Measurements from ENCODE around the gene MAP3K6.
"Not testable (repeated sequence)": the region's sequence is repeated elsewhere in the genome, so short reads cannot be mapped to it uniquely, and the experiment has no call there.

Gene MAP3K6

GRCh38 chr1:27397110-27397509, 30.3 kb upstream of the MAP3K6 start:
- no peak for DNase-seq

GRCh38 chr1:27395441-27396195, 28.9 kb upstream of the MAP3K6 start:
- DNase-seq, result peak; percentile 87

DNA sequence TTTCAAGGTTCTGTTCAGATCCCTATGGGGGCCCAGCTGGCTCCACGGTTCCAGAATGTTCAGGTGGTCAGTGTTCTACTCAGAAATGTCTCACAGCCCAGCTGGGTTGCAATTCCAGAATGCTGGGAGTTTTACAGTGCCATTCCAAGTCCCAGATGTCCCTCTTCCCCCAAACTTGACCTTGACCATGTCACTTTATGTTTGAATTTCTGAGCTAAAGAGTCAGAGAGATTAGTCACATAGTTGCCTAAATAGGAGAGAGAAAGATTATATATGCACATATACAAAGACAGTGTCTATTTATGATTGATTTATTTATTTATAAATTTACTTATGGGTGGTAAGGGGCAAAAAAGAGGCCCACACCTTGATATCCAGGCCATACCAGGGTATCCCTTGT, 28.2 kb upstream of the MAP3K6 start:
- DNase-seq, result no peak

DNA sequence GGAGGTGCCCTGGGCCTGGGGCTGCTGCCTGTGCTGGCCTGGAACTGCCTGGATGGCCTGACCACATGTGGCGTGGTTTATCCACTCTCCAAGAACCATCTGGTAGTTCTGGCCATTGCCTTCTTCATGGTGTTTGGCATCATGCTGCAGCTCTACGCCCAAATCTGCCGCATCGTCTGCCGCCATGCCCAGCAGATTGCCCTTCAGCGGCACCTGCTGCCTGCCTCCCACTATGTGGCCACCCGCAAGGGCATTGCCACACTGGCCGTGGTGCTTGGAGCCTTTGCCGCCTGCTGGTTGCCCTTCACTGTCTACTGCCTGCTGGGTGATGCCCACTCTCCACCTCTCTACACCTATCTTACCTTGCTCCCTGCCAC, 27.5 kb upstream of the MAP3K6 start:
- DNase-seq, result no peak

DNA sequence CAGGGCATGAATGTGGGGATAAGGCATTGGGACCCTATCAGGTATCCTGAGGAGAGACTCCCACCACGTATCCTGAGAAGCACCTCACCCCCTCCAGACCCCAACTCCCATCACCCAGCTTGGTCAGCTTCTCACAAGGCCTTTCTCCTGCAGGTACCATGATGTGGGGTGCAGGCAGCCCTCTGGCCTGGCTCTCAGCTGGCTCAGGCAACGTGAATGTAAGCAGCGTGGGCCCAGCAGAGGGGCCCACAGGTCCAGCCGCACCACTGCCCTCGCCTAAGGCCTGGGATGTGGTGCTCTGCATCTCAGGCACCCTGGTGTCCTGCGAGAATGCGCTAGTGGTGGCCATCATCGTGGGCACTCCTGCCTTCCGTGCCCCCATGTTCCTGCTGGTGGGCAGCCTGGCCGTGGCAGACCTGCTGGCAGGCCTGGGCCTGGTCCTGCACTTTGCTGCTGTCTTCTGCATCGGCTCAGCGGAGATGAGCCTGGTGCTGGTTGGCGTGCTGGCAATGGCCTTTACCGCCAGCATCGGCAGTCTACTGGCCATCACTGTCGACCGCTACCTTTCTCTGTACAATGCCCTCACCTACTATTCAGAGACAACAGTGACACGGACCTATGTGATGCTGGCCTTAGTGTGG, 27.0 kb upstream of the MAP3K6 start:
- no peak for DNase-seq

DNA sequence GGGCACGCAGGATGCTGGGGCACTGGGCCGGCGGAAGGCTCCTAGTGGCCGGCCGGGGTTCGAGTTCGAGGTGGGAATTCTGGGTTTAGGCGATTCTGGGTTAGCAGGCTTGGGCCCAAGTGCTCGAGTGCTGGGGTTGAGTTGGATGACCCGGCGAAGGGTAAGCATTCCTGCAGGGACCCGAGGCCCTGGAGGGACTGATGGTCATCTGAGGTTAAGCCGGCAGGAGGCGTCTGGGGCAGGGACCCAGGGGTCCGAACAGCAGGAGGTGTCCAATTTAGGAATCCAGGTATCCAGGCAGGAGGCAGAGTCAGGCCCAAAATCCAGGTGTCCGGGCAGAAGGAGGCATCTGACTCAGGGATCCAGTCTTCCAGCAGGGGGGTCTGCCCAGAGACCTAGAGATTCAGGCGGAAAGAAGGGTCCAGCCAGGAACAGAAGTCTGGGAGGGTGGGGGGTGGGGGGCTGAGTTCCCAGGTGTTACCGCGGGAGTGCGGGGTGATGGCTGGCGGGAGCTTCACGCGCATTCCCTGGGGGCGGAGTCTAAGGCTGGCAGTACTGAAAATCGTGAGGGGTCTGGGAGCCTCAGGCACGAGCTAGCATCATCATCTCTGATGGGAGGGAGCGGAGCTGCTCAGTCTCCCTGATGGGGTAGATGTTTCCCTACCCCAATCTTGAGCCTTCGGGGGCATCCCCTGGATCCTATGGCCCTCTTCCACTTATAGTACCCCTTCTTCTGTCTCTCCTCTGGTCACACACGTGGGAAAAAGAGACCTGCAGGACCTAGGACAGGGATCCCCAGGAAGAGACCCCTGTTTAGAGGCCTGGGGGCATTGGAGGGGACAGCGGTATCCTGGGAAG, 26.2 kb upstream of the MAP3K6 start:
- DNase-seq, result no peak

GRCh38 chr1:27392096-27392777, 25.5 kb upstream of the MAP3K6 start, which contains the start of gene GPR3:
GPR3 (plus strand) TSS chr1:27392622; CDS start chr1:27393799, 1,177 bp downstream.
- DNase-seq, result peak; percentile 94

DNA sequence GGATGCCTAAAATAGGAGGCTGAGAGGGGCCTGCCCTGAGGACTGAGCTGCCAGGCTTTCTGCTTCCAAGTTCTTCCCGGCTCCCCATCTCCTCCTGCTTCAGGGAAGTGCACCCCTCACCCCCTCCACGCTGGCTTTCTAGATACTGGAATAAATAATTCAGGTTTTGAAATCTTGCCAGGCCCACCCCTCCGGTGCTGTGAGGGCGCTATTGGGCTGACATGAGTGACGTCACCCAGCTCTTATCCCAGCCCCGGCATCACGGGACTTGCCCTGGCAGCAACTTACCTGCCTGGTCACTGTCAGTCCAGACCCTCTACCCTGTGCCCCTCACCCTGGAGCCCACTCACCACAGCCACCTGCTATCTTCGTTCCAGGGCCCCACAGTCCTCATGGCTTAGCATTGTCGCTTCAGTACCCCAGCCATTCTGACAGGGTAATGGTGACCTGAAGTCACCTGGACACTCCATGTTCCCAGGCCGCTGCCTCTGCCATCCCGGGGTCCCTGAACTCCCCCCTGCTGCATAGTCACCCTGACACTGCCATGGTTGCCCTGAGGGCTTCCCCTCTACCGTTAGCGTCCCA, 24.8 kb upstream of the MAP3K6 start:
- peak; percentile 45 for DNase-seq

GRCh38 chr1:27388337-27389005, 21.7 kb upstream of the MAP3K6 start:
- DNase-seq, result peak; percentile 80

GRCh38 chr1:27384797-27385196, 18.0 kb upstream of the MAP3K6 start:
- not testable (repeated sequence) for DNase-seq

- no peak for DNase-seq
Measured at GRCh38 chr1:27383661-27384060, 16.9 kb upstream of the MAP3K6 start.

GRCh38 chr1:27383039-27383605, 16.4 kb upstream of the MAP3K6 start, which contains the start of gene CD164L2:
CD164L2 (minus strand) TSS chr1:27383333; CDS start chr1:27383239, 94 bp downstream.
- DNase-seq, result peak; percentile 43

GRCh38 chr1:27381969-27382762, 15.4 kb upstream of the MAP3K6 start:
- DNase-seq, result no peak

DNA sequence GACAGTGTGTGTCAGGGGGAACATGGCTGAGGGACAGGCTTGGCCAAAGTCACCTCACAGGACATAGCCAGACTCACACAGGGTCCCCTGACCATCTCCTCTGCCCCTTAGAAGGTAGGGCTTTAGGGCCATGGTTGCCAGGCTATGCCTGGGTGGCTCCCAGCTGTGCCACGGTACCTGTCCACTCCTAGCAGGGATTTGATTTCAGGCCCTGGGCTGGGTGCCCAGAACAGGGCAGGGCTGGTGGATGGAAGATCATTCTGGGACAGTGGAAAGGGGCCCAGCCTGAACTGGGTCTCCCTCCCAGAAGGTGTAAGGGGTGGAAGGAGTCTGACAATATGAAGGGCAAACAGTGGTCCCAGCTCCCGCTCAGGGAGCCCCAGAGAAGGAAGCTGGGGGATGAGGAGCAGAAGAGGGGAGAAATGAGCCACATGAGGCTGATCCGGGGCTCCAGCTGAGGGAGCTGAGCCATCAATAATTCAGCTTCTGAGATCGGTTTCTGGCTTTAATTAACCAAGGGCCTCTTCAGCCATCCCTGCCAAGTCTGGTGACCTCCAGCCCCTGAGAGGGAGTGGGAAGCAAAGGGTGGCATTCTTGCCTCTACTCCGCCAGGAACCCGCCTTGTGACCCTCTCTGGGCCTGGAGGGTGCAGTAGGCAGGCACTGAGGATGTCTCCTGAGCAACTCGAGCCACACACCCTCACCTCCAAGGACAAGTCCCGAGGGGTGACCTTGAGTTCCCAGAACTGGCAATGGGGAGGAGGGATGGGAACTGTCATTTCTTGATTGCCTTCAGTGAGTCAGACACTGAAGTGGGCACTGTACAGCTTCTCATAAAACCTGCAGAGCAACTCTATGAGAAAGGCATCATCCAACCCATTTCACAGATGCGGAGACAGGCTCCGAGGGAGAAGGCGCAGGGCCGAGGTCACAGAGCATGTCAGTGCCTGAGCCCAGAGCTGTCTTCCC, 14.3 kb upstream of the MAP3K6 start:
- no peak for DNase-seq

- no peak for DNase-seq
Measured at GRCh38 chr1:27380224-27380623, 13.5 kb upstream of the MAP3K6 start.

GRCh38 chr1:27379564-27380122, 12.9 kb upstream of the MAP3K6 start:
- no peak for DNase-seq

DNA sequence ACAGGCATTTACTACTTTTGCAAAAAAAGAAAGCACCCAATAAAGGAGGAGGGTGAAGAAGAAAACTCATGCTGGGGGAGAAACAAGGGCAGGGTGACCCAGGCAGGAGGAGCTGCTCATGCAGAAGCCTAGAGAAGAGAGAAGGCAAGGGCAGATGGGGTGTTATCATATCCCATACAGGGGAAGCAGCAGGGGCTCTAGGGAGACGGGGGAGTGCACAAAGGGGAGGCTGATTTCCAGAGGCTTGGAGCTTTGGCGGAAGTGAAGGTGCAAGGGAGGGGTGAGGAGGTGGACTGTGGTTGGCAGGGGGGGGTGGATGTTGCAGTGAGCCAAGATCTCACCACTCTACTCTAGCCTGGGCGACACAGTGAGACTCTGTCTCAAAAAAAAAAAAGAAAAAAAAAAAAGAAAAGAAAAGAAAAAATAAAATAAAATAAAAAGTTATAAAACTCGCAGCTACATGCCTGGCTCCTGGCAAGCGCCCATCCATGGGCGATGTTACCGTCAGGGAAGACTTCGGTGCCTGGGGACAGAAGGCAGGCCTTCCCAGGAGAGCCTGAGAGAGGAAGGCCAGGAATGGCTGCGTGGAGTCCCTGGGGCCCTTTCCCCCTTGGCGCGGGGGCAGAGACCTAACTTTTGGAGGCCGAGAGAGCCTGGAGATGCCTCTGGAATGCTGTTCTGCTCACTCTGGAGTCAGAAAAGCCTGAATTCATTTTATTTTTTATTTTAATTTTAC, 11.2 kb upstream of the MAP3K6 start:
- DNase-seq, result no peak

- no peak for DNase-seq
Measured at GRCh38 chr1:27374362-27375086, 7.8 kb upstream of the MAP3K6 start, which contains the start of gene FCN3. FCN3 (minus strand) TSS chr1:27374824; CDS start chr1:27374818, 6 bp downstream.
